ENCODE results near the gene INSM2. TPM values are rescaled to one million over a fixed set of nuclear protein-coding genes. Genes with fewer than 3 reads are reported as not detected.
A peak's percentile ranks its signal among the peaks of the same experiment; 100 is the strongest.

Gene INSM2
- total and polyA plus RNA-seq, 2 of the 13 experiments (the other 11 are each of a cell fraction or from before 2014, with no cell fraction given), result not detected

DNA sequence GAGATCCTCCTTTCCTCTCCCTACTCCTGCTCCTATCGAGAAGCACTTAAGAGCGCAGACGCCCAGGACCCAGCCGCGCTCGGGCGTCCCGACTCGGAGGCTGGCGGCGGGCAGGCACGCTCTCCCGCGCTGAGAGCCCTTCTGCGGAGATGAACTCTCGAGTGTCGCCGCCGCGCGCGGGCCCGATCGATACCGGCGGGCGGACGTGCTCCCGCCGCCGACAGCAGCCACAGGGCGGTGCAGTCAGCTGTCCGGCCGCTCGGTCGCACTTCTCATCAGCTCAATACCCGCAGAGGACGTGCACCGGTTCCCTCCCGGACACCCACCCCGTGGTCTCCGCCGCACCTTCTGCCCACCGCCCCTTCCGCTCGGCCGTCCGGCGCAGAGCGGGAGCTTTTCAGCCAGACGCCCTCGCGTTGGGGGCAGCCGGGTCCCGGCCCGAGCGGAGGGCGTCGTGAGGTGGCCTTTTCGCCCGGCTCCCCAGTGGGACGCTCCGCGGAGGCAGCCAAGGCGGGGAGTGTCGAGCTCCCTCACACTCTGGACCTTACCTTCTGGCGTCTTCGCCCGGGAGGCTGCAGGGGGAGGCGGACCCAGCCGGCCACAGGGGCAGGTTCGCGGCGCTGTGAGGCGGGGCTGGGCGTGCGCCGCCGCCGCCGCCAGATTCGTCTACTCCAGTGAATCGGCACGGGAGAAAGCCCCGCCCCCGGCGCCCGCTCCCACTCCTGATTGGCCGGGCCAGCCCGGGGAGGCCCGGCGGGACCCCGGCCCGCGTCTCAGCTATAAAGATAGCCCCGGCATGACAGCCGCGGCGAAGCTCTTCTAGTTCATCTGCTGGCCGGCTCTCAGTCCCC is at the start of gene INSM2 (continued):
- TF ChIP-seq ZNF276 (CRISPR knock-in tag; IDR thresholded peaks at IDR 0.05; ENCODE audit: low read depth) (peak; percentile 91), ZNF557 (CRISPR knock-in tag; IDR thresholded peaks at IDR 0.05) (peak; percentile 64; the same call in 1 of the 2 replicates), SIN3B (IDR thresholded peaks at IDR 0.05; ENCODE audit: low read length) (no peak), HOXA3 (CRISPR knock-in tag; IDR thresholded peaks at IDR 0.05) (peak; percentile 72; the same call in 1 of the 2 replicates), HOXA5 (CRISPR knock-in tag; IDR thresholded peaks at IDR 0.05) (peak; percentile 92; the same call in 1 of the 2 replicates), ZNF572 (CRISPR knock-in tag; IDR thresholded peaks at IDR 0.05) (no peak), MAZ (IDR thresholded peaks at IDR 0.05; ENCODE audit: borderline replicate concordance, low read depth, low read length) (no peak), MAZ (CRISPR knock-in tag; IDR thresholded peaks at IDR 0.05; ENCODE audit: low read depth) (peak; percentile 70), IKZF5 (CRISPR knock-in tag; IDR thresholded peaks at IDR 0.05) (no peak), SRY (CRISPR knock-in tag; IDR thresholded peaks at IDR 0.05) (no peak), IKZF1 (IDR thresholded peaks at IDR 0.05) (no peak), TSC22D2 (CRISPR knock-in tag; IDR thresholded peaks at IDR 0.05; ENCODE audit: borderline replicate concordance) (peak; percentile 13; the same call in 1 of the 2 replicates), SOX6 (IDR thresholded peaks at IDR 0.05) (no peak), SOX6 (CRISPR knock-in tag; IDR thresholded peaks at IDR 0.05) (peak; percentile 74), ZUFSP (CRISPR knock-in tag; IDR thresholded peaks at IDR 0.05; ENCODE audit: borderline replicate concordance) (0 out of 2 replicates have a peak, but pooled peaks have one; percentile 15), FOXP1 (IDR thresholded peaks at IDR 0.05) (no peak), FOXP1 (CRISPR knock-in tag; IDR thresholded peaks at IDR 0.05) (no peak), ZFX (CRISPR knock-in tag; IDR thresholded peaks at IDR 0.05; ENCODE audit: low read depth) (peak; percentile 65), HNF4A (CRISPR knock-in tag; IDR thresholded peaks at IDR 0.05) (no peak; the same call in 1 of the 2 replicates), ZNF878 (CRISPR knock-in tag; IDR thresholded peaks at IDR 0.05) (no peak)
- TF ChIP-seq, protein P1, sequence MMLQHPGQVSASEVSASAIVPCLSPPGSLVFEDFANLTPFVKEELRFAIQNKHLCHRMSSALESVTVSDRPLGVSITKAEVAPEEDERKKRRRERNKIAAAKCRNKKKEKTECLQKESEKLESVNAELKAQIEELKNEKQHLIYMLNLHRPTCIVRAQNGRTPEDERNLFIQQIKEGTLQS (CRISPR knock-in tag; IDR thresholded peaks at IDR 0.05), result peak; percentile 16

Data from HepG2 (cell line).